H9 (cell line): Measurements from ENCODE around the gene CDH23. TPM values are rescaled to one million over a fixed set of nuclear protein-coding genes. Genes with fewer than 3 reads are reported as not detected.

ENCODE experiments used
- DNase-seq: peaks from one replicate; pipeline ENCODE4 v3.0.0-alpha.2; 2017
- H2AFZ ChIP-seq: one replicate; pipeline ENCODE4 v1.6.1; 2013; ENCODE audit warnings: mild to moderate bottlenecking, low read length, control low read depth, moderate library complexity
- H2AK5ac ChIP-seq: 2 replicates; pipeline ENCODE4 v1.6.1; 2013; ENCODE audit warnings: low read length, control low read depth, mixed read lengths; ENCODE audit not compliant: insufficient read length
- H2BK120ac ChIP-seq: one replicate; pipeline ENCODE4 v1.6.1; 2013; ENCODE audit warnings: low read depth, mild to moderate bottlenecking, low read length, control low read depth, inconsistent platforms; ENCODE audit not compliant: poor library complexity, severe bottlenecking
- H2BK12ac ChIP-seq: 2 replicates; pipeline ENCODE4 v1.6.1; 2013; ENCODE audit warnings: low read length, control low read depth, mixed read lengths, low read depth; ENCODE audit not compliant: insufficient read length
- H2BK15ac ChIP-seq: 2 replicates; pipeline ENCODE4 v1.6.1; 2013; ENCODE audit warnings: low read depth, low read length, control low read depth
- H2BK20ac ChIP-seq: one replicate; pipeline ENCODE4 v1.6.1; 2013; ENCODE audit warnings: low read depth, mild to moderate bottlenecking, low read length, control low read depth, inconsistent platforms; ENCODE audit not compliant: poor library complexity, severe bottlenecking
- H2BK5ac ChIP-seq: 2 replicates; pipeline ENCODE4 v1.6.1; 2013; ENCODE audit warnings: low read length, control low read depth, mixed read lengths; ENCODE audit not compliant: insufficient read length
- H3K14ac ChIP-seq: 2 replicates; pipeline ENCODE4 v1.6.1; 2013; ENCODE audit warnings: low read length, control low read depth; ENCODE audit not compliant: insufficient read depth
- H3K18ac ChIP-seq: 2 replicates; pipeline ENCODE4 v1.6.1; 2013; ENCODE audit warnings: low read depth, mild to moderate bottlenecking, mixed read lengths, low read length, control low read depth; ENCODE audit not compliant: insufficient read length
- H3K23ac ChIP-seq: 2 replicates; pipeline ENCODE4 v1.6.1; 2013; ENCODE audit warnings: low read length, control low read depth, mixed read lengths, low read depth; ENCODE audit not compliant: insufficient read length
- H3K23me2 ChIP-seq: 2 replicates; pipeline ENCODE4 v1.6.1; 2013; ENCODE audit warnings: low read depth, mild to moderate bottlenecking, mixed read lengths, low read length, control low read depth; ENCODE audit not compliant: insufficient read length, poor library complexity, severe bottlenecking
- H3K27ac ChIP-seq: 2 replicates; pipeline ENCODE4 v1.5.1; 2013; ENCODE audit warnings: low read length, control low read depth, mixed read lengths, low read depth; ENCODE audit not compliant: insufficient read length
- H3K27me3 ChIP-seq: 2 replicates; pipeline ENCODE4 v1.6.1; 2013; ENCODE audit warnings: low read length, control low read depth, inconsistent platforms; ENCODE audit not compliant: insufficient read depth
- H3K4ac ChIP-seq: 2 replicates; pipeline ENCODE4 v1.6.1; 2013; ENCODE audit warnings: low read depth, mild to moderate bottlenecking, control low read depth, inconsistent platforms, low read length, moderate library complexity
- H3K4me1 ChIP-seq: 2 replicates; pipeline ENCODE4 v1.6.1; 2013; ENCODE audit warnings: low read length, control low read depth, inconsistent platforms; ENCODE audit not compliant: insufficient read depth
- H3K4me2 ChIP-seq: 2 replicates; pipeline ENCODE4 v1.6.1; 2013; ENCODE audit warnings: low read length, control low read depth, mixed read lengths; ENCODE audit not compliant: insufficient read length, insufficient read depth
- H3K56ac ChIP-seq: 2 replicates; pipeline ENCODE4 v1.6.1; 2013; ENCODE audit warnings: low read depth, mild to moderate bottlenecking, mixed read lengths, low read length, control low read depth; ENCODE audit not compliant: insufficient read length
- H3K79me1 ChIP-seq: 2 replicates; pipeline ENCODE4 v1.6.1; 2013; ENCODE audit warnings: low read depth, mild to moderate bottlenecking, moderate library complexity, low read length, control low read depth, inconsistent platforms; ENCODE audit not compliant: insufficient read depth, poor library complexity, severe bottlenecking
- H3K79me2 ChIP-seq: 2 replicates; pipeline ENCODE4 v1.6.1; 2013; ENCODE audit warnings: low read length, control low read depth, inconsistent platforms; ENCODE audit not compliant: insufficient read depth
- H3K9ac ChIP-seq: 2 replicates; pipeline ENCODE4 v1.6.1; 2013; ENCODE audit warnings: low read length, control low read depth, mixed read lengths; ENCODE audit not compliant: insufficient read length; ENCODE audit errors: extremely low read depth
- H3K9me3 ChIP-seq: one replicate; pipeline ENCODE4 v1.6.1; 2013; ENCODE audit warnings: low read depth, low read length, inconsistent platforms; ENCODE audit not compliant: control insufficient read depth
- H3T11ph ChIP-seq: one replicate; pipeline ENCODE4 v1.6.1; 2013; ENCODE audit warnings: mild to moderate bottlenecking, low read length, control low read depth, inconsistent platforms
- H4K20me1 ChIP-seq: one replicate; pipeline ENCODE4 v1.6.1; 2013; ENCODE audit not compliant: control insufficient read depth, insufficient read length, insufficient read depth
- H4K5ac ChIP-seq: 2 replicates; pipeline ENCODE4 v1.6.1; 2013; ENCODE audit warnings: low read depth, mild to moderate bottlenecking, mixed read lengths, low read length, control low read depth; ENCODE audit not compliant: insufficient read length
- H4K8ac ChIP-seq: replicated peaks from 2 replicates; pipeline ENCODE4 v1.6.1; 2013; ENCODE audit warnings: low read length, control low read depth, mixed read lengths, low read depth; ENCODE audit not compliant: insufficient read length
- H4K91ac ChIP-seq: 2 replicates; pipeline ENCODE4 v1.6.1; 2013; ENCODE audit warnings: low read depth, mild to moderate bottlenecking, moderate library complexity, mixed read lengths, low read length, control low read depth; ENCODE audit not compliant: insufficient read length
- H3K27ac Mint-ChIP-seq, 3 experiments: 2 replicates in 2 of 3; 3 replicates in 1 of 3; pipeline ENCODE4 v1.8.0; 2020 to 2021; ENCODE audit warnings: mixed read lengths in 3 of 3, mild to moderate bottlenecking in 1 of 3, moderate library complexity in 1 of 3
- H3K27me3 Mint-ChIP-seq: 2 replicates; pipeline ENCODE4 v1.8.0; 2021; ENCODE audit warnings: low read depth, mild to moderate bottlenecking, moderate library complexity, mixed read lengths
- H3K36me3 Mint-ChIP-seq, 3 experiments: 2 replicates in 2 of 3; 3 replicates in 1 of 3; pipeline ENCODE4 v1.8.0; 2020 to 2021; ENCODE audit warnings: low read depth in 3 of 3, mixed read lengths in 3 of 3; ENCODE audit not compliant: insufficient read depth in 1 of 3
- H3K4me1 Mint-ChIP-seq, 2 experiments: 2 replicates each; pipeline ENCODE4 v1.8.0; 2020; ENCODE audit warnings: mixed read lengths in 2 of 2
- H3K4me3 Mint-ChIP-seq, 2 experiments: 2 replicates in 1 of 2; 3 replicates in 1 of 2; pipeline ENCODE4 v1.8.0; 2020 to 2021; ENCODE audit warnings: mild to moderate bottlenecking in 2 of 2, mixed read lengths in 2 of 2, moderate library complexity in 1 of 2
- H3K9me3 Mint-ChIP-seq, 2 experiments: 2 replicates in 1 of 2; 3 replicates in 1 of 2; pipeline ENCODE4 v1.8.0; 2020; ENCODE audit warnings: mild to moderate bottlenecking in 2 of 2, mixed read lengths in 2 of 2, moderate library complexity in 1 of 2
- CTCF ChIP-seq: fragments of 200-600 bp; sonication (generic); conservative IDR thresholded peaks from 3 replicates; pipeline ENCODE4 v1.8.0; 2021; ENCODE audit warnings: antibody characterized with exemption, mild to moderate bottlenecking
- WGBS: extraction: QIAGEN DNeasy Blood & Tissue Kit; methylation state at CpG from one replicate; pipeline ENCODE4 v1.1.7; 2013; ENCODE audit warnings: missing lambda C conversion rate, low lambda C conversion rate, mixed read lengths; ENCODE audit not compliant: insufficient read length; ENCODE audit errors: extremely low coverage; 5-methylcytosine and 5-hydroxymethylcytosine counted together
- total RNA-seq: library from RNA; stranded (reverse); gene quantifications from 2 replicates; pipeline ENCODE4 v1.2.1, GENCODE V29; 2021

CDH23 gene
- total RNA-seq, 1 experiment from 2014 or later: 2.1 TPM

- Histone ChIP-seq H3K4me1 (no peaks in the 10 kb centered on the region), H3K27me3 (no peaks in the 10 kb centered on the region), H3K79me1 (no peaks in the 10 kb centered on the region), H3K9me3 (no peaks in the 10 kb centered on the region), H3K9ac (no peak overlapping the region), H2BK12ac (no peak overlapping the region), H3K14ac (no peak overlapping the region), H3K79me2 (no peaks in the 10 kb centered on the region), H3K4ac (no peak overlapping the region), H2BK5ac (no peak overlapping the region), H4K91ac (no peak overlapping the region), H3K23me2 (no peaks in the 10 kb centered on the region), H3K27ac (no peak overlapping the region), H3K56ac (no peak overlapping the region), H2BK20ac (no peak overlapping the region), H3K4me2 (no peak overlapping the region), H3T11ph (no peak overlapping the region), H2BK120ac (no peak overlapping the region), H4K8ac (no peak overlapping the region), H3K18ac (no peak overlapping the region), H2AFZ (no peak overlapping the region), H2BK15ac (no peak overlapping the region), H3K23ac (no peak overlapping the region), H2AK5ac (no peak overlapping the region), H4K20me1 (no peaks in the 10 kb centered on the region), H4K5ac (no peak overlapping the region)
- DNase-seq: no peak
- WGBS: no CpG with 5 or more reads among the region's 1 CpG
- H3K27ac Mint-ChIP-seq: no peak overlapping the region
- 0 out of 7 replicates have a peak, but pooled peaks cover 0 to 4% (median 0%) of the 10 kb centered on the region in 3 experiments for H3K36me3 Mint-ChIP-seq
- peaks cover 0 to 4% of the 10 kb centered on the region in 2 experiments; a peak in 1 of 5 replicates for H3K9me3 Mint-ChIP-seq
- H3K4me1 Mint-ChIP-seq: peaks cover 14 to 24% of the 10 kb centered on the region in 2 experiments
- peaks cover 2% of the 10 kb centered on the region for H3K27me3 Mint-ChIP-seq
- no peak overlapping the region for H3K4me3 Mint-ChIP-seq
- TF ChIP-seq CTCF: no peak
Observed at GRCh38 chr10:71743866-71744265, 347.1 kb downstream of the CDH23 start.
